ENCODE data around the gene NCOA5.
A peak's percentile ranks its signal among the peaks of the same experiment; 100 is the strongest.

The NCOA5 gene

DNA sequence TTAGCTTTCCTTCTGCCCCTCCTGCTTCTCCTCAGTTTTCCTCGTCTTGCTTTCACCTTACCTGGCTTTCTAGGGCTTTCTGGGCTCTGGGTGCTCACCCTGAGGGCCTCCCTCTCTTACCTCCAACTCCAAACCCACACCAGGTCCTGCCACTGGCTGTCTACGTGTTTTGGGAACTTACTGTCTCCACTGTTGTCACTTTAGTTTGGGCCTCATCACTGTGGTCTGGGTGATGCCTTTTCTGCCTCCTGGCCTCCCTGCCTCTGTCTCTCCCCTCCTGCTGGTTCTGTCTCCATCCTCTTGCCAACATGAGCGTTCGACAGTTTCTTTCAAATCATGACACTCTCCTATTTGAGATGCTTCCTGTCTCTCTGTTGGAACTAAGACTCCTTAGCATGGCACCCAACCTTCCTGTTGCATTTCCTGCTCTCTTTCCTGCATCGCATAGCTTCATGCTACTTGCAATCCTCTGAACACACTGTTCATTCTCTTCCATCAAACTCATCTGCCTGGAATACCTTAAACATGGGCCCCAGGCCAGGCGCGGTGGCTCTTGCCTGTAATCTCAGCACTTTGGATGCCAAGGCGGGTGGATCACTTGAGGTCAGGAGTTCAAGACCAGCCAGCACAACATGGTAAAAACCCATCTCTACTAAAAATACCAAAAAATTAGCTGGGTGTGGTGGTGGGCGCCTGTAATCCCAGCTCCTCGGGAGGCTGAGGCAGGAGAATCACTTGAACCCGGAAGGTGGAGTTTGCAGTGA is 33.9 kb upstream of the NCOA5 start:
- no peak overlapping the region for H3K27ac Mint-ChIP-seq
- no peak overlapping the region for H3K4me3 Mint-ChIP-seq
- H3K4me1 Mint-ChIP-seq, result peaks cover 10% of the 10 kb centered on the region

DNA sequence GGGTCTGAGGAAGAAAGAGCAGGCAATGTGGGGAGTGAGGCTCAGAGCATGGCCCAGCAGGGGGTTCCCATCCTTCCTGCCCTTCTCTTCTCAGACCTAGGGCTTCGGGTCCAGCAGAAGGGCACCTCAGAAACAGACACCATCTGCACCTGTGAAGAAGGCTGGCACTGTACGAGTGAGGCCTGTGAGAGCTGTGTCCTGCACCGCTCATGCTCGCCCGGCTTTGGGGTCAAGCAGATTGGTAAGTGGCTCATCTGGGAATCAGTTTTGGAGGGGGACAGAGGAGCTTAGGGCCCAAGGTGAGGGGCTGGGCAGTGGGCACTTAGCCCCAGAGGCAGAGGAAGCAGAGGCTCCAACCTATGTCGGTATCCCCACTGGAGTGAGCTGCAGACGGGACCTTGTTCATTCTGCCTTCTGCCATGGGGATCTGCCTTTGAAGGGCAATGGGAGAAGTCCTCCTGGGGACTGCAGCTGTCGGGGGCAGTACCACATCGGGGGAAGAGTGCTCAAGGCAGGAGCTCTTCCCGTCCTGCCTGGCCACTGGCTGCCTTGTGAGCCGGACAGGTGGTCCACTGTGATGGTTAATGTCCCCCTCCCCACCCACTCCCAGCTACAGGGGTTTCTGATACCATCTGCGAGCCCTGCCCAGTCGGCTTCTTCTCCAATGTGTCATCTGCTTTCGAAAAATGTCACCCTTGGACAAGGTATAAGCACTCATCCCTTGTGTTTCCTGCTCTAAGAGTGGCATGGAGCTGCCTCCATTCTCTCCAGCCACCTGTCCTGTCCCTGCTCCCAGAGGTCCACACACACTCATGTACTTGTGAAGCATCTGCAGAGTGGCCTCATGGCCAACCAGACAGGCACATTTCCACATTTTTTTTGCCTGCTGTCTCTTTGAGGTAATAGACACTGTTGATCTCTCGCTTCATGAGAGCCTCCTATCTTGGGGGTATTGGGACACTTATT is 33.0 kb upstream of the NCOA5 start:
- H3K9me3 Mint-ChIP-seq, result no peaks in the 10 kb centered on the region

More for the DNA sequence above, 33.9 kb upstream of the NCOA5 start:
- Mint-ChIP-seq H3K9me3 (no peaks in the 10 kb centered on the region), H3K36me3 (peaks cover 11% of the 10 kb centered on the region), H3K27me3 (no peaks in the 10 kb centered on the region)

DNA sequence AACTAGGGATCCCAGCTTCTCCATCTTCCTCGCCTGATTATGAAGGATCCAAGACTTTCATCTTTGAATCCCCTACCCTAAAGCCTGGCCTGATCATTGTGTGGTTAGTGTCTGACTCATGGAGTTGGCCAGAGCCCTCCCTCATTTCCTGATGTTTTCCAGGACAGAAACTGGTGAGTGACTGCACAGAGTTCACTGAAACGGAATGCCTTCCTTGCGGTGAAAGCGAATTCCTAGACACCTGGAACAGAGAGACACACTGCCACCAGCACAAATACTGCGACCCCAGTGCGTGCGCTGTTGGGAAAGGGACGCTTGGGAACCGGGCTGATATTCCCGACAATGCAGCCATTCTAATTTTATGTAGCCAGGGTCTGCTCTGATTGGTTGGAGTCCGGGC is 32.3 kb upstream of the NCOA5 start:
- Mint-ChIP-seq H3K36me3 (peaks cover 10% of the 10 kb centered on the region), H3K9me3 (no peaks in the 10 kb centered on the region), H3K27me3 (no peaks in the 10 kb centered on the region), H3K4me3 (no peak overlapping the region), H3K27ac (no peak overlapping the region), H3K4me1 (peaks cover 19% of the 10 kb centered on the region)

More for the DNA sequence above, 33.0 kb upstream of the NCOA5 start:
- no peak overlapping the region for H3K27ac Mint-ChIP-seq
- H3K4me3 Mint-ChIP-seq, result no peak overlapping the region
- peaks cover 15% of the 10 kb centered on the region for H3K4me1 Mint-ChIP-seq
- peaks cover 11% of the 10 kb centered on the region for H3K36me3 Mint-ChIP-seq
- H3K27me3 Mint-ChIP-seq, result no peaks in the 10 kb centered on the region

DNA sequence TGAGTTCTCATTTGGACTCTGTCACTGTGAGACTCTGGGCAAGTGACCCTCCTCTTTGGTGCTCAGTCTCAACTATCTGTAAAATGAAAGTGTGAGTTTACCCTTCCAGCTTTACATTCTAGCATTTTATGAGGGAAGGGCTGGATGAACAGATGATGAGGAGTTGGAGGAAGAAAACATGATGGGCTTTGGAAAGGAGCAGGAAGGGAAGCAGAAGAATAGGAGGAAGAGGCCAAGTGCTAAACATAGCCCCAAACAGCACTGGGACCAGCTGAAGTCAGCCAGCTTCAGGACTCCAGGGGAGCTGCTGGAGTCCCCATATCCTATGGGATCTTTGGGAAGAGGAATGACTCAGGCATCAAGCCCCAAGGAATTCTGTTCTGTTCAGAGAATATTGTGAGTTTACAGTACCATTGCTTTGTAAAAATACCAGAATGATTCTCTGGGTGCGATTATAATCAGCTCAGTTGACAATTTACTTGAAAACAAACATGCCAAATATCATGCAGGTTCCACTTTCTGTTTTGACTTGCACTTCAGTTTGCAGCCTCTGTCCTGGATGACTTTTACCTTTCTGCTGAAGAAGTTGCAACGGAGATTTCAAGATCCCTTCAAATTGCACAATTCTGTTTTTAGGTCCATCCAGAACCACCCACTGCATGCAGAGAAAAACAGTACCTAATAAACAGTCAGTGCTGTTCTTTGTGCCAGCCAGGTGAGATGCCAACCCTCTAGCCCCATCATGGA is 31.6 kb upstream of the NCOA5 start:
- no peak overlapping the region for H3K4me3 Mint-ChIP-seq

DNA sequence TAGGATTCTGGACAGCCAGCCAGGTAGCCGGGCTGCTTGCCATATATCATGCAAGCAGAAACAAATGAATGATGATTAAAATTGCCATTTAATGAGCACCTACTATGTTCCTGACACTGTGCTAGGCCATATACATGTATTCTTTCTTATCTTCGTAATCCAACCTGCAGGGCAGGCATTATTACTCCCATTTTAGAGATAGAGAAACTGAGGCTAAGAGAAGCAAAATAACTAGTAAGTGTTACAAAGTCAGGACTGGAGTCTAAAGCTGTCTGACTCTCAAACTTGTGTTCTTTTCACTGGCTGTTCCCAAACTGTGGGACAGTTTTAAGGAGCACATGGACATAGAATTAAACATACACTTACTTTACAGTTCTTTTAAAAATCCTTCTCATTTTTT is 30.4 kb upstream of the NCOA5 start:
- Mint-ChIP-seq H3K4me3 (no peak overlapping the region), H3K9me3 (no peaks in the 10 kb centered on the region), H3K27me3 (no peaks in the 10 kb centered on the region), H3K4me1 (peaks cover 26% of the 10 kb centered on the region), H3K36me3 (peaks cover 6% of the 10 kb centered on the region), H3K27ac (no peak overlapping the region)

More for the DNA sequence above, 31.6 kb upstream of the NCOA5 start:
- Mint-ChIP-seq H3K27ac (no peak overlapping the region), H3K27me3 (no peaks in the 10 kb centered on the region), H3K4me1 (peaks cover 19% of the 10 kb centered on the region), H3K36me3 (peaks cover 10% of the 10 kb centered on the region), H3K9me3 (no peaks in the 10 kb centered on the region)

DNA sequence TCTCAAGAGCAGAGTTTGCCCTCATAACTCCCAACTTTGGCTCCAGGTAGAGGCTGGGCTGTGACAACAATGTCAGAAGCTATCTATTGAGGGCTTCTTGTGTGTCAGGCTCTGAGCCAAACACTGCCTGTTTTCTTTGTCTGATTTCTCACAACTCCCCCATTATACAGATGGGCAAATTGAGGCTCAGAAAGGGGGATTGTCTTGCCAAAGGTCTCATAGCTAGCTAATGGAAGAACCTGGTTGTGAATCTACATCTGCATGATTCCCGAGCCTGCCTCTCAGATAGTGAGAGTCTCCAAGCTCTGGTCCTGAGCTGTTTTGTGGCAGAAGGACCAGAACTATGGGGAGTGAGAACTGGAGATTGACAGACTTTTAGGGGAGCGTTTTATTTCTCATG is 29.8 kb upstream of the NCOA5 start:
- Mint-ChIP-seq H3K4me1 (peaks cover 26% of the 10 kb centered on the region), H3K27ac (no peak overlapping the region), H3K27me3 (no peaks in the 10 kb centered on the region), H3K9me3 (no peaks in the 10 kb centered on the region), H3K4me3 (no peak overlapping the region), H3K36me3 (peaks cover 6% of the 10 kb centered on the region)

DNA sequence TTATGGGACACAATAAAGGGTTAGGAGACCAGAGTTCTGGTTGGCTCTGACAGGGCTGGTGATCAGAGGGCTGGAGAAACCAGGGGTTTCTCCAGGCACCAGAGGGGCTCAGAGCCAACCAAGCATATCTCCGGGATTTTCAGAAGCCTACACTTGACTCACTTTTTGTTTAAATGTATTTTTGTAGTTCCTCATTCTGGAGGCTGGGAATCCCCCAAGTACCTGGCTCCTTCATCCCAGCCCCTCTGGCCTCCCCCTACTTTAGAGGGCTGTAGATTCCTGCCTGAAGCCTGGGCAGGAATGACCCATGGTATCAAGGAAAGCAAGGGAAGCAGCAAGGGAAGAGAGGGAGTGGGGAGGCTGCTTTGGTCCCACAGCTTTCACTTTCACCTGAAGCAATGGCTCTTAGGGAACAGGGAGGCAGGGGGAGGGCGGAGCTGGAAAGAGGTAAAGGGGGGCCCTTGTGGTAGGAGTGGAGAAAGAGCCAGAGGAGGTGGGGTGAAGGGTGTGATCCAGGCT is 29.3 kb upstream of the NCOA5 start:
- Mint-ChIP-seq H3K27ac (no peak overlapping the region), H3K4me1 (peaks cover 26% of the 10 kb centered on the region), H3K36me3 (peaks cover 3% of the 10 kb centered on the region), H3K27me3 (no peaks in the 10 kb centered on the region), H3K9me3 (no peaks in the 10 kb centered on the region), H3K4me3 (peak overlapping the region; percentile 96)

DNA sequence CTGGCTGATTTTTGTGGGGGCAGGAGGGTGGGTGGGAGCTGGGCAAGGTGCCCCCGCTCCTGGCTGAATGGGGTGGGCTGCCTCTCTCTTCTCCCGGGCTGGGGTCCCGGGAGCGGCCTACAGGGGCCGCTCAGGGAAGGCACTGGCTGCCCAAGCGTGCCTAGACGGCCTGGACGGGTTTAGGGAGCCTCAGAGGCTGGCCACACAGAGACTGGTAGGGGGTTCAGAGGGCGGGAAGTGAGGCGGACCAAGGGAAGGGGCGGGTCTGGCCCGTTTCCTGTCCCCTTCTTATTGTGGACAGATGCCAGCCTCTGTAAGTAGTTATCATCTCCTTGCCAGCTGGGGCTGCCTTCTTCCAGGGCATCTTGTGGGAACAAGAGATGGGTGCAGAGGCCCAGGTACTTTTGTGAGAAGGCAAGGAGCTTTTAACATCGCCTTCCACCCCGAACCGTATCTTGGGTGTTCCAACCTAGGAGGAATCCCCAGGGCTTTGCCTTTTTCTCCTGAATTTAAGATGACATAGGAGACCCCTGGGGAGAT is 28.8 kb upstream of the NCOA5 start:
- no peaks in the 10 kb centered on the region for H3K27me3 Mint-ChIP-seq
- H3K9me3 Mint-ChIP-seq, result no peaks in the 10 kb centered on the region
- H3K27ac Mint-ChIP-seq, result no peak overlapping the region
- peaks cover under 1% of the 10 kb centered on the region for H3K36me3 Mint-ChIP-seq
- peak overlapping the region; percentile 96 for H3K4me3 Mint-ChIP-seq
- H3K4me1 Mint-ChIP-seq, result peaks cover 26% of the 10 kb centered on the region

DNA sequence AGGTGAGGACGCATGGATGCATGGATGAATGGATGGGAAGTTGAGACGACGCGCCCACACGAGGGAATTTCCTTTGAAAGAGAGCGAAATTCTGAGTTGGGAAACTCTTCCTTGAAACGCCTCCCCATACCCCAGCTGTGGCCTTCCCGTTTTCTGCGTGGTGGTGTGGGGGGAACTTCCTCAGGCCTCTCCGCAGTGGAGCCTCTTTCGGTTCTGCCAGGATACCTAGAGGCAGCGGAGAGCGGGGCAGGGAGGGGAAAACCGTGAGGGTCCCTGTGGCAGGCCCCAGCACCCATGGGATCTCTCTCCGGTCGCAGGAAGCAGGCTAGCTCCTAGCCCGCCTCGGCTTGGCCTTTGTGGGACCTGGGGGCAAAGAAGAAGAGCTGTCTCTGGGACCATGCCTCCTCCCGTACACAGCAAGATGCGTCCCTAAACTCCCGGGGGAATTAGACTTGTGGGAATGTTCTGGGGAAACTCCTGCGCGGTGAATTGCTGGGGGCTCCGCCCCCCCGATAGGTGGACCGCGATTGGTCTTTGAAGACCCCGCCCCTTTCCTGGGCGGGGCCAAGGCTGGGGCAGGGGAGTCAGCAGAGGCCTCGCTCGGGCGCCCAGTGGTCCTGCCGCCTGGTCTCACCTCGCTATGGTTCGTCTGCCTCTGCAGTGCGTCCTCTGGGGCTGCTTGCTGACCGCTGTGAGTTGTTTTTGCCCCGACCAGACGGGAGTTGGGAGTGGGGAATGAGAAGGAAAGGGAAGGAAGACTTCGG is 28.1 kb upstream of the NCOA5 start, which contains the start of gene CD40:
CD40 (plus strand) TSS at position 611 of the 764 bp plus-strand sequence; CDS start at position 641, 30 bp downstream.
- Mint-ChIP-seq H3K9me3 (no peaks in the 10 kb centered on the region), H3K27me3 (no peaks in the 10 kb centered on the region), H3K36me3 (no peaks in the 10 kb centered on the region), H3K4me1 (peaks cover 26% of the 10 kb centered on the region), H3K27ac (peak within 1 kb of the TSS; percentile 82), H3K4me3 (peak within 1 kb of the TSS; percentile 96)

DNA sequence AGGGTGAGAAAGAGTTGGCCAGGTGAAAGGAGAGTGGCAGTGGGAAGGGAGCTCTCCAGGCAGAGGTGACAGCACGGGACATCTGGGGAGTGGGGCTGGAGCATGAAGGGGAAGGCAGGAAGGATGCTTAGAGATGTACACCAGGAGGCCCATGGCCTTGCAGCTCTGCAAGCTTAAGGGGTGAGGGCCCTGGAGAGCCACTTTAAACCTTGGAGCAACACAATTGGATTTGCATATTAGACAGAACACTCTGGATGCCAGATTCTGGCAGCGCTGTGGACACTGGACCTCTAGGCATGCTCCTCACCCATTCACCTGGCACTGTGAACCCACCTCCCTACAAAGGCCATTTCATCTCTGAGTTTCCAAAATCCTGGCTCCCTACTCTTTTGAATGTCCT is 24.7 kb upstream of the NCOA5 start:
- H3K4me1 Mint-ChIP-seq, result peaks cover 23% of the 10 kb centered on the region
- no peaks in the 10 kb centered on the region for H3K36me3 Mint-ChIP-seq
- no peak overlapping the region for H3K27ac Mint-ChIP-seq
- no peak overlapping the region for H3K4me3 Mint-ChIP-seq
- no peaks in the 10 kb centered on the region for H3K9me3 Mint-ChIP-seq
- peaks cover 6% of the 10 kb centered on the region for H3K27me3 Mint-ChIP-seq

DNA sequence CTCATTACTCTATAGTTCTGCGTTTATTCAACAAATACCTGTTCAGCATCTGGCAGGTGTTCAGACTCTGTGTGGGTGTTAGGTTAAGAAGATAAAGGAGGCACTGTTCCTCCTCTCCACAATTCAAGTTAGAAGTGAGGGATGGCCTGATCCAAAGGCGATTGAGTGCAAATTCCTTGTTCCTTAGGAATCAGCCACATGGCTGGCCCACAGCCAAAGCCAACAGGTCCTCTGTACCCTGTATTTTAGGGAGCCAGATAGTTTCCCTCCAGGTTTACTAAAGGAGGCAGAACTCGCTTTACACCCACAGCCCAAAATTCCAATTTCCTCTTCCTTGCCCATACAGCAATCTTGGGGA is 23.3 kb upstream of the NCOA5 start:
- H3K36me3 Mint-ChIP-seq, result no peaks in the 10 kb centered on the region
- no peak overlapping the region for H3K4me3 Mint-ChIP-seq
- H3K9me3 Mint-ChIP-seq, result no peaks in the 10 kb centered on the region
- H3K4me1 Mint-ChIP-seq, result peaks cover 14% of the 10 kb centered on the region
- no peak overlapping the region for H3K27ac Mint-ChIP-seq
- H3K27me3 Mint-ChIP-seq, result peaks cover 14% of the 10 kb centered on the region

DNA sequence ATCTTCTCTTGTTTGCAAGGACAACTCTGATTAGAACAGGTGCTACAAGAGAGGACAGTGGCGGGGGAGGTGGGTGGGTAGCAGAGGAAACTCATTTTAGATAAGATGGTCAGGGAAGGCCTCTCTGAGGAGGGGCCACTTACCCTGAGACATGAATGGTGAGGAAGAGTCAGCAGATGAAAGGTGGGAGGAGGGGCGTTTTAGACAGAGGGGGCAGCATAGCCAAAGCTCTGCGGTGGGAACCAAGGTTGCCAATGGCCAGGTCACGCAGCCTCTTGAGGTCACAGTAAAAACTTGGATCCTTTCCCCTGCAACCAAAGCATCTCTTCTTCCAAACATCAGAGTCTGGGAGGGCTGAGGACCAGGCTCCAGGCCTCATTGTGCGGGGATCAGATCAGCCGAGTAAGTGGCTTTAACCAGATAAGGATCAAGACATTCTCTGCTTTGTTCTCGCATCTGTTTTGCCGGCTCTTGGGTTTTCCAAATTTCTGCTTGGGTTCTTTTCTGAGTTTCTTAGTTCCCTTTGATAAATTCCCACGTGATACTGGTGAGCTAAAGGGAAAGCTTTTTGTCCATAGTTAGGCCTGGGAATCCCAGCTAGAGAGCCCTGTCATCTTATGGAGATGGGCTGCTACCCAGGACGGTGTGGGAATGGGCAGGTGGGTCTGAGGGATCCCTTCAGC is 22.8 kb upstream of the NCOA5 start:
- H3K27me3 Mint-ChIP-seq, result peaks cover 14% of the 10 kb centered on the region
- H3K9me3 Mint-ChIP-seq, result no peaks in the 10 kb centered on the region
- H3K27ac Mint-ChIP-seq, result no peak overlapping the region
- H3K36me3 Mint-ChIP-seq, result no peaks in the 10 kb centered on the region
- H3K4me3 Mint-ChIP-seq, result no peak overlapping the region
- H3K4me1 Mint-ChIP-seq, result peaks cover 8% of the 10 kb centered on the region

DNA sequence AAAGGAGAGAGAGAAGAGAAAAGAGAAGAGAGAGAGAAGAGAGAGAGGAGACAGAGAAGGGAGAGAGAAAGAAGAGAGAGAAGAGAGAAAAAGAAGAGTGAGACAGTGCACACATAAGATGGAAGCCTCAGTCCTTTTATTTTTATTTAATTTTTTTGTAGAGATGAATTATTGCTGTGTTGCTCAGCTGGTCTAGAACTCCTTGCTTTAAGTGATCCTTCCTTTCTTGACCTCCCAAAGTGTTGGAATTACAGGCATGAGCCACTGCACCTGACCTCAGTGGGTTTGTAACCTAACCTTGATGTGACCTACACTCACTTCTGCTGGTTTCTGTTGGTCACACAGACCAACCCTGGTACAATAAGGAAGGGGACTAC is 22.1 kb upstream of the NCOA5 start:
- H3K4me3 Mint-ChIP-seq, result no peak overlapping the region
- H3K36me3 Mint-ChIP-seq, result no peaks in the 10 kb centered on the region
- H3K27ac Mint-ChIP-seq, result peak overlapping the region; percentile 30
- no peaks in the 10 kb centered on the region for H3K9me3 Mint-ChIP-seq
- H3K4me1 Mint-ChIP-seq, result peaks cover 6% of the 10 kb centered on the region
- H3K27me3 Mint-ChIP-seq, result peaks cover 17% of the 10 kb centered on the region
